ENCODE results near the gene CEP41.

- no peak for TF ChIP-seq CTCF (IDR thresholded peaks at IDR 0.05)
- TF ChIP-seq EZH2 (IDR thresholded peaks at IDR 0.05), result no peak
- TF ChIP-seq EZH2phosphoT487 (IDR thresholded peaks at IDR 0.05), result no peak
Observed at GRCh38 chr7:130426564-130426963, 14.3 kb downstream of the CEP41 start.
